GM12872 (cell line): Measurements from ENCODE around the gene RHBDL3.

Experiments used
- TF ChIP-seq, protein P1 (sequence below): IDR thresholded peaks from 3 replicates; pipeline ENCODE4 v1.5.1; 2011; ENCODE audit warnings: low read depth, mild to moderate bottlenecking, low read length, moderate library complexity; ENCODE audit not compliant: insufficient read depth

Gene RHBDL3

DNA sequence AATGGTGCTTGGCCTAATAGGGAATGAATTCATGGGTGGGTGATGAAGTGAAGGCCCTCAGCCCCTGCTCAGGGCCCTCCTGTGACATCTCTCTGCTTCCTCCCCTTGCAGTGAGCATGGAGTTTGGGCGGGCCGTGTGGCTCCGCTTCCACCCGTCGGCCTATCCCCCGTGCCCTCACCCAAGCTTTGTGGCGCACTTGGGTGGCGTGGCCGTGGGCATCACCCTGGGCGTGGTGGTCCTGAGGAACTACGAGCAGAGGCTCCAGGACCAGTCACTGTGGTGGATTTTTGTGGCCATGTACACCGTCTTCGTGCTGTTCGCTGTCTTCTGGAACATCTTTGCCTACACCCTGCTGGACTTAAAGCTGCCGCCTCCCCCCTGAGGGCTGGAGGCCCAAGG is 55.2 kb downstream of the RHBDL3 start:
- TF ChIP-seq, protein P1, sequence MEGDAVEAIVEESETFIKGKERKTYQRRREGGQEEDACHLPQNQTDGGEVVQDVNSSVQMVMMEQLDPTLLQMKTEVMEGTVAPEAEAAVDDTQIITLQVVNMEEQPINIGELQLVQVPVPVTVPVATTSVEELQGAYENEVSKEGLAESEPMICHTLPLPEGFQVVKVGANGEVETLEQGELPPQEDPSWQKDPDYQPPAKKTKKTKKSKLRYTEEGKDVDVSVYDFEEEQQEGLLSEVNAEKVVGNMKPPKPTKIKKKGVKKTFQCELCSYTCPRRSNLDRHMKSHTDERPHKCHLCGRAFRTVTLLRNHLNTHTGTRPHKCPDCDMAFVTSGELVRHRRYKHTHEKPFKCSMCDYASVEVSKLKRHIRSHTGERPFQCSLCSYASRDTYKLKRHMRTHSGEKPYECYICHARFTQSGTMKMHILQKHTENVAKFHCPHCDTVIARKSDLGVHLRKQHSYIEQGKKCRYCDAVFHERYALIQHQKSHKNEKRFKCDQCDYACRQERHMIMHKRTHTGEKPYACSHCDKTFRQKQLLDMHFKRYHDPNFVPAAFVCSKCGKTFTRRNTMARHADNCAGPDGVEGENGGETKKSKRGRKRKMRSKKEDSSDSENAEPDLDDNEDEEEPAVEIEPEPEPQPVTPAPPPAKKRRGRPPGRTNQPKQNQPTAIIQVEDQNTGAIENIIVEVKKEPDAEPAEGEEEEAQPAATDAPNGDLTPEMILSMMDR, result no peak

- TF ChIP-seq, protein P1, result no peak
Observed at GRCh38 chr17:32323046-32323445, 57.4 kb downstream of the RHBDL3 start.

- TF ChIP-seq, protein P1, result no peak
Observed at GRCh38 chr17:32323811-32324491, 58.3 kb downstream of the RHBDL3 start.

- TF ChIP-seq, protein P1, result no peak
Observed at GRCh38 chr17:32327911-32328310, 62.3 kb downstream of the RHBDL3 start.

GRCh38 chr17:32330147-32330546 is 64.5 kb downstream of the RHBDL3 start:
- TF ChIP-seq, protein P1, result no peak

GRCh38 chr17:32331243-32332040 is 65.8 kb downstream of the RHBDL3 start:
- TF ChIP-seq, protein P1, result no peak

- TF ChIP-seq, protein P1, result no peak
Observed at GRCh38 chr17:32333187-32333586, 67.6 kb downstream of the RHBDL3 start.
